HuH-7 (cell line): ENCODE results near the gene COBLL1.
"Not testable (repeated sequence)": the region's sequence is repeated elsewhere in the genome, so short reads cannot be mapped to it uniquely, and the experiment has no call there.

Experiments used
- DNase-seq: peaks from one replicate; pipeline ENCODE4 v3.0.0; 2011; ENCODE audit warnings: low spot score

Gene COBLL1

GRCh38 chr2:164786787-164787186, 54.8 kb downstream of the COBLL1 start:
- DNase-seq = no peak

GRCh38 chr2:164785457-164785856, 56.2 kb downstream of the COBLL1 start:
- no peak for DNase-seq

- DNase-seq = no peak
Observed at GRCh38 chr2:164784376-164784775, 57.2 kb downstream of the COBLL1 start.

GRCh38 chr2:164782323-164782722, 59.3 kb downstream of the COBLL1 start:
- no peak for DNase-seq

GRCh38 chr2:164781394-164781793, 60.2 kb downstream of the COBLL1 start:
- DNase-seq = no peak

- no peak for DNase-seq
Observed at GRCh38 chr2:164780611-164781178, 60.9 kb downstream of the COBLL1 start.

GRCh38 chr2:164779383-164780057, 62.1 kb downstream of the COBLL1 start:
- no peak for DNase-seq

- no peak for DNase-seq
Observed at GRCh38 chr2:164778723-164779122, 62.9 kb downstream of the COBLL1 start.

- no peak for DNase-seq
Observed at GRCh38 chr2:164777847-164778461, 63.7 kb downstream of the COBLL1 start.

GRCh38 chr2:164773635-164774034, 68.0 kb downstream of the COBLL1 start:
- no peak for DNase-seq

GRCh38 chr2:164773091-164773490, 68.5 kb downstream of the COBLL1 start:
- no peak for DNase-seq

- no peak for DNase-seq
Observed at GRCh38 chr2:164771897-164772296, 69.7 kb downstream of the COBLL1 start.

- no peak for DNase-seq
Observed at GRCh38 chr2:164770421-164770916, 71.2 kb downstream of the COBLL1 start.

- DNase-seq = no peak
Observed at GRCh38 chr2:164766954-164767320, 74.7 kb downstream of the COBLL1 start.

- DNase-seq = no peak
Observed at GRCh38 chr2:164766216-164766953, 75.2 kb downstream of the COBLL1 start.

- no peak for DNase-seq
Observed at GRCh38 chr2:164764996-164765395, 76.6 kb downstream of the COBLL1 start.

- DNase-seq = no peak
Observed at GRCh38 chr2:164764474-164764873, 77.1 kb downstream of the COBLL1 start.

- no peak for DNase-seq
Observed at GRCh38 chr2:164763431-164763830, 78.2 kb downstream of the COBLL1 start.

- DNase-seq = no peak
Observed at GRCh38 chr2:164761737-164762460, 79.7 kb downstream of the COBLL1 start.

- not testable (repeated sequence) for DNase-seq
Observed at GRCh38 chr2:164761201-164761600, 80.4 kb downstream of the COBLL1 start.

GRCh38 chr2:164760179-164760578, 81.4 kb downstream of the COBLL1 start:
- no peak for DNase-seq
